ENCODE measurements around the gene PURA. TPM values are rescaled to one million over a fixed set of nuclear protein-coding genes. Genes with fewer than 3 reads are reported as not detected.

PURA gene
- total RNA-seq, 1 donor from 2014 or later: 11.4 TPM

DNA sequence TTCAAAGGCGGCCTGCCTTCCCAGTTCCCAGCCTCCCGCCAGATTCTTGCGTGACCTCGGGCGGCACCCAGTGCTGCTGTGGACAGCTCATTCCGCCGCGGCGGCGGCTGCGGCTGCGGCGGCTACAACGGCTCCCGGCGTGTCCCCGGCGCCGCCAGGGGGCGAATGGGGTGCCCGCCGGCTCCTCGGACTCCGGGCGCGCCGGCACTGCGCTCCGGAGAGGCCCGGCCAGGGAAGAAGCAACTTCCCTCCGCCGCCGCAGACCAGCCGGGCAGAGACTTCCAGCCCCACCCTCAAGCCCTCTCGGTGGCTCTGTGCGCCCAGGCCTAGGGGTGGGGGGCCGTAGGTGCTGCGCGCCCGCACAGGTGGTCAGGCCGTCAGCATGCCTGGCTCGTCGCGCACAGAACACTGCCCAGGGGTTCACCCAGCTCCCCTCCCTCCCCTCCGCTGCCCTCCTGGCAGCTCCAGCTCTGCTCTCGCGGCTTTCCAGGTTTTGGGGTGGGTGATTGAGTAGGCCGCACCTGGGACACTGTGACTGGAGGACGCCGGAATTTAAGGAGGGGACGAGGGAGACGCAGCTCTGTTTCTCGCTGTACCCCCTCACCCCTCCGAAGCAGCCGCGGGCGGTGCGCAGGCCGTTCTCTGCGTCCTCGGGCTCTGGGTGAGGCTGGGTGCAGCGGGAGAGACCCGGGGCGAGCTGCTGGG is 32.1 kb downstream of the PURA start:
- Mint-ChIP-seq H3K36me3 (ENCODE audit: unreplicated experiment) (no peaks in the 10 kb centered on the region), H3K9me3 (ENCODE audit: unreplicated experiment) (no peaks in the 10 kb centered on the region), H3K4me3 (ENCODE audit: unreplicated experiment) (peak overlapping the region; percentile 35), H3K4me1 (ENCODE audit: unreplicated experiment) (peaks cover 12% of the 10 kb centered on the region), H3K27ac (ENCODE audit: unreplicated experiment) (no peak overlapping the region), H3K27me3 (ENCODE audit: unreplicated experiment) (peaks cover 22% of the 10 kb centered on the region)
- DNase-seq (ENCODE audit: extremely low spot score, unreplicated experiment): peak; percentile 89
- TF ChIP-seq, protein P1, sequence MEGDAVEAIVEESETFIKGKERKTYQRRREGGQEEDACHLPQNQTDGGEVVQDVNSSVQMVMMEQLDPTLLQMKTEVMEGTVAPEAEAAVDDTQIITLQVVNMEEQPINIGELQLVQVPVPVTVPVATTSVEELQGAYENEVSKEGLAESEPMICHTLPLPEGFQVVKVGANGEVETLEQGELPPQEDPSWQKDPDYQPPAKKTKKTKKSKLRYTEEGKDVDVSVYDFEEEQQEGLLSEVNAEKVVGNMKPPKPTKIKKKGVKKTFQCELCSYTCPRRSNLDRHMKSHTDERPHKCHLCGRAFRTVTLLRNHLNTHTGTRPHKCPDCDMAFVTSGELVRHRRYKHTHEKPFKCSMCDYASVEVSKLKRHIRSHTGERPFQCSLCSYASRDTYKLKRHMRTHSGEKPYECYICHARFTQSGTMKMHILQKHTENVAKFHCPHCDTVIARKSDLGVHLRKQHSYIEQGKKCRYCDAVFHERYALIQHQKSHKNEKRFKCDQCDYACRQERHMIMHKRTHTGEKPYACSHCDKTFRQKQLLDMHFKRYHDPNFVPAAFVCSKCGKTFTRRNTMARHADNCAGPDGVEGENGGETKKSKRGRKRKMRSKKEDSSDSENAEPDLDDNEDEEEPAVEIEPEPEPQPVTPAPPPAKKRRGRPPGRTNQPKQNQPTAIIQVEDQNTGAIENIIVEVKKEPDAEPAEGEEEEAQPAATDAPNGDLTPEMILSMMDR (IDR thresholded peaks at IDR 0.05): peak; percentile 72

DNA sequence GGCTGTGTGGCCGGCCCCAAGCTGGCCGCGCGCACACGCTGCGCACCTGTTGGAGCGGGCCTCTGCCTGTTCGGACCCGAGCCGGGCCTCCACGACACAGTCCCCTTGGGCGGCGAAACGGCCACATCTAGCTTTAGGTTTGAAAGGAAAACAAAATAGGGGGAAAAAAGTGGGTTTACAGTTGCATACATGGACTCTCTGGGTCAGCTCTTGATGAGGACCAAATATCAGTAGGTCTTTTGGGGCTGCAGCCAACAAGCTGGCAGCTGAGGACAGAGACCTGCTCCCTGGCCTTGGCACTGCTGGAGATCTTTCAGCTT is 32.6 kb downstream of the PURA start:
- Mint-ChIP-seq H3K27me3 (ENCODE audit: unreplicated experiment) (peaks cover 22% of the 10 kb centered on the region), H3K4me1 (ENCODE audit: unreplicated experiment) (peaks cover 12% of the 10 kb centered on the region), H3K27ac (ENCODE audit: unreplicated experiment) (no peak overlapping the region), H3K4me3 (ENCODE audit: unreplicated experiment) (no peak overlapping the region), H3K36me3 (ENCODE audit: unreplicated experiment) (no peaks in the 10 kb centered on the region), H3K9me3 (ENCODE audit: unreplicated experiment) (no peaks in the 10 kb centered on the region)
- no peak for DNase-seq (ENCODE audit: extremely low spot score, unreplicated experiment)
- TF ChIP-seq, protein P1 (IDR thresholded peaks at IDR 0.05): no peak

DNA sequence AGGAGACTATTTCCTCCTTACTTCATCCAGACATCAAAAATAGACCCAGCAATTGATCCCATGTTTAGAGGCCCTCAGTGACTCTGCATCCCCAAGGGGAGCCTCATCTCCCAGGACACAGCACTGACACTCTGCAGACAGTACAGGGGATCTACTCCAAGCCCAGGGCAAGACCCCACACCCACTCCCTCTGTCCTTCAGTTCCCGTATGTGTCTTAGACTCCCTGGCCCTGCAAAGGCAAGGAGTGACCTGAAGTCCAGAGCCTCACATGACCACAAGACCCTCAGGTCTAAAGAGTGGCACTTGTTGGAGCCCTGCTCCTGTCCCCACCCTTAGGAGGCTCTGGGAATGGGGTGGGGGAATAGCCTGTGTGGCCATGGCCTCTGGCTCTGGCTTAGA is 33.6 kb downstream of the PURA start:
- H3K27me3 Mint-ChIP-seq (ENCODE audit: unreplicated experiment): peaks cover 22% of the 10 kb centered on the region
- no peak overlapping the region for H3K27ac Mint-ChIP-seq (ENCODE audit: unreplicated experiment)
- H3K4me1 Mint-ChIP-seq (ENCODE audit: unreplicated experiment): peaks cover 12% of the 10 kb centered on the region
- no peaks in the 10 kb centered on the region for H3K36me3 Mint-ChIP-seq (ENCODE audit: unreplicated experiment)
- peak; percentile 56 for DNase-seq (ENCODE audit: extremely low spot score, unreplicated experiment)
- TF ChIP-seq, protein P1 (IDR thresholded peaks at IDR 0.05): no peak
- no peak overlapping the region for H3K4me3 Mint-ChIP-seq (ENCODE audit: unreplicated experiment)
- H3K9me3 Mint-ChIP-seq (ENCODE audit: unreplicated experiment): no peaks in the 10 kb centered on the region

DNA sequence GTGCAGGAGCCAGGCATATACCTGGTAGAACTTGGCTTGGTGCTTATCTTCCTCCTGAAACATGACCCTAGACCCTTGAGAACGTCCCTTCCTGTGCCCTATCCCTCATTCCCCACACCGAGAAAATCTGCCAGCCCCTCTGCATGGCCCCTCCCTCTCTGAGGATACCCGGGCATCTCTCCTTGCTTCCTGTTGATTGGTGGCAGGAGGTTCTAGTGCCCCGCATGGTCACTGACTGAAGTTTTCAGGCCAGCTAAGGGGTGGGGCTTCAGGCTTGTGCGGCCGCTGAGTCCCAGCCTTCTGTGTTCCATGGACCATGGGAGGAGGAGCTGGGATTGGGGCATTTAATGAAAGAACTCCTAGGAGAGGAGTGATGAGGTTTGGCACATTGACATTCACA is 34.6 kb downstream of the PURA start:
- no peak overlapping the region for H3K4me3 Mint-ChIP-seq (ENCODE audit: unreplicated experiment)
- H3K9me3 Mint-ChIP-seq (ENCODE audit: unreplicated experiment): no peaks in the 10 kb centered on the region
- TF ChIP-seq, protein P1 (IDR thresholded peaks at IDR 0.05): no peak
- H3K36me3 Mint-ChIP-seq (ENCODE audit: unreplicated experiment): no peaks in the 10 kb centered on the region
- DNase-seq (ENCODE audit: extremely low spot score, unreplicated experiment): no peak
- peaks cover 22% of the 10 kb centered on the region for H3K27me3 Mint-ChIP-seq (ENCODE audit: unreplicated experiment)
- H3K27ac Mint-ChIP-seq (ENCODE audit: unreplicated experiment): no peak overlapping the region
- H3K4me1 Mint-ChIP-seq (ENCODE audit: unreplicated experiment): peaks cover 12% of the 10 kb centered on the region

DNA sequence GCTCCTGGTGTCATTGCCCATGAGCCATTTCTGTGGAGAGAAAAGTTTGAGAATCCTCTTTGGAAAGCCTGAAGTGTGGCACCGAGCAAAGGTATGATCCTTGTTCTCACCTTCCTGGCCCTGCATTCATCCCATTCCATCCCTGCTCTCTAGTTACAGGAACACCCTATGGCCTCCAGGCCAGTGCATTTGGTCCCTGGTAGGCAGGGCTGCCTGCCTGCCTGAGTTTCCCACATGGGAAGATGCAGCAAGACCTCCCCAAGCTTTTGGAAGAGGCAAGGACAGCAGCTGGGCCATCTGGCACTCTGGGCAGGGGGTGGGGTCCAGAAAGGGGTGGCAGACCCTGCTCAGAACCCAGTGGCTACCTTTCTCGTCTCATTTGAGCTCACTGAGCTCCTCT is 36.3 kb downstream of the PURA start:
- DNase-seq (ENCODE audit: extremely low spot score, unreplicated experiment): no peak
- Mint-ChIP-seq H3K27ac (ENCODE audit: unreplicated experiment) (no peak overlapping the region), H3K27me3 (ENCODE audit: unreplicated experiment) (peaks cover 22% of the 10 kb centered on the region), H3K4me3 (ENCODE audit: unreplicated experiment) (no peak overlapping the region), H3K36me3 (ENCODE audit: unreplicated experiment) (no peaks in the 10 kb centered on the region), H3K4me1 (ENCODE audit: unreplicated experiment) (peaks cover 10% of the 10 kb centered on the region), H3K9me3 (ENCODE audit: unreplicated experiment) (no peaks in the 10 kb centered on the region)
- TF ChIP-seq, protein P1 (IDR thresholded peaks at IDR 0.05): no peak
